Glomerular visceral epithelial cell (primary cell): Measurements from ENCODE around the gene COMMD9.

Experiments used
- DNase-seq: peaks from one replicate; pipeline ENCODE4 v3.0.0-alpha.2; 2016; ENCODE audit errors: extremely low spot score

The COMMD9 gene

GRCh38 chr11:36296884-36297543 is 7.8 kb upstream of the COMMD9 start:
- no peak for DNase-seq

GRCh38 chr11:36295926-36296325 is 6.7 kb upstream of the COMMD9 start, which contains the start of gene PRR5L:
PRR5L (plus strand) TSS chr11:36296288; CDS start chr11:36401122, 104,834 bp downstream.
- DNase-seq: no peak

- DNase-seq: peak; percentile 48
These were observed 3.1 kb upstream of the COMMD9 start for GRCh38 chr11:36292311-36292722.

- no peak for DNase-seq
These were observed 590 bp downstream of the COMMD9 start for GRCh38 chr11:36288442-36289225.

GRCh38 chr11:36282926-36283325 is 6.3 kb downstream of the COMMD9 start:
- no peak for DNase-seq

GRCh38 chr11:36281850-36282249 is 7.4 kb downstream of the COMMD9 start:
- DNase-seq: no peak

GRCh38 chr11:36280531-36280930 is 8.7 kb downstream of the COMMD9 start:
- peak; percentile 13 for DNase-seq

GRCh38 chr11:36278531-36279282 is 10.5 kb downstream of the COMMD9 start:
- DNase-seq: peak; percentile 27

GRCh38 chr11:36274414-36274813 is 14.8 kb downstream of the COMMD9 start:
- no peak for DNase-seq

- no peak for DNase-seq
These were observed 16.1 kb downstream of the COMMD9 start for GRCh38 chr11:36273110-36273509.

- DNase-seq: no peak
These were observed 17.3 kb downstream of the COMMD9 start for GRCh38 chr11:36271794-36272407.

- DNase-seq: no peak
These were observed 18.5 kb downstream of the COMMD9 start for GRCh38 chr11:36270701-36271100.

GRCh38 chr11:36268337-36268985 is 20.8 kb downstream of the COMMD9 start:
- no peak for DNase-seq

GRCh38 chr11:36266767-36267166 is 22.5 kb downstream of the COMMD9 start:
- DNase-seq: no peak

- DNase-seq: peak; percentile 52
These were observed 23.2 kb downstream of the COMMD9 start for GRCh38 chr11:36265793-36266628.

- DNase-seq: no peak
These were observed 24.3 kb downstream of the COMMD9 start for GRCh38 chr11:36264973-36265344.

GRCh38 chr11:36264011-36264972 is 24.9 kb downstream of the COMMD9 start:
- no peak for DNase-seq

GRCh38 chr11:36261094-36261493 is 28.1 kb downstream of the COMMD9 start:
- DNase-seq: no peak

GRCh38 chr11:36258730-36259360 is 30.4 kb downstream of the COMMD9 start:
- DNase-seq: peak; percentile 67
